ENCODE results near the gene PCBD1. TPM values are rescaled to one million over a fixed set of nuclear protein-coding genes. Genes with fewer than 3 reads are reported as not detected.

The PCBD1 gene
- total RNA-seq, 3 donors from 2014 or later, result 52.4 to 93.9 (median 66.6) TPM

DNA sequence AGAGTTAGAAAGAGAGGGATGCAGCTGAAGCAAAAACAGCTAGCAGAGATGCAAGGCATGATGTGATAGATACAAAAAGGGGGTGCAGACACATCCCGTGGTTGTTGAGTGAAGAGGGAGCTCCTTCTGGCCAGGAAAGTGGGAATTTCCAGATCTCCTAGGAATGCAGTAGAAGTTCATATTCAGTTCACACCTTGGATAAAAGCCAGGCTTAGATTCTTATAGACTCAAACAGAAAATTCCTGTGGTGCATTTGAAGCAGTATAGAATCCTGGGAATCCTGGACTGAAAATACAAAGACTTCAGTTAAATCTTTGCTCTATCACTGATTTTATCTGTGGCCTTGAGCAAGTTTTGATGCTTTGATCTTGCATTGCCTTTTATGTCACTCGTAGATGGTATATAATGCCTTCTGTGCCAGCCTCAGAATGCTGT is 38.8 kb downstream of the PCBD1 start:
- Histone ChIP-seq H3K4me1 (no peaks in the 10 kb centered on the region), H3K4me3 (no peak overlapping the region), H3K36me3 (no peaks in the 10 kb centered on the region), H3K27me3 (no peaks in the 10 kb centered on the region), H3K9me3 (no peaks in the 10 kb centered on the region), H3K27ac (no peak overlapping the region)
- TF ChIP-seq POLR2A (IDR thresholded peaks at IDR 0.05) (no peak), CTCF (IDR thresholded peaks at IDR 0.05) (no peak), POLR2AphosphoS5 (IDR thresholded peaks at IDR 0.05) (no peak)
- DNase-seq (ENCODE audit: low spot score in 2 of 2), result no peak
- intact Hi-C loops (cut with DNase I; ENCODE audit: low total_unique reads), result no loop called here

GRCh38 chr10:70847659-70848360 is 40.6 kb downstream of the PCBD1 start:
- H3K36me3 ChIP-seq, result no peaks in the 10 kb centered on the region
- no peak overlapping the region for H3K4me3 ChIP-seq
- no peaks in the 10 kb centered on the region for H3K27me3 ChIP-seq
- H3K4me1 ChIP-seq, result no peaks in the 10 kb centered on the region
- no peaks in the 10 kb centered on the region for H3K9me3 ChIP-seq
- DNase-seq (ENCODE audit: low spot score in 2 of 2), result no peak
- no peak for TF ChIP-seq CTCF (IDR thresholded peaks at IDR 0.05)
- no peak for TF ChIP-seq POLR2AphosphoS5 (IDR thresholded peaks at IDR 0.05)
- TF ChIP-seq POLR2A (IDR thresholded peaks at IDR 0.05), result no peak
- intact Hi-C loops (cut with DNase I; ENCODE audit: low total_unique reads), result no loop called here
- H3K27ac ChIP-seq, result no peak overlapping the region

DNA sequence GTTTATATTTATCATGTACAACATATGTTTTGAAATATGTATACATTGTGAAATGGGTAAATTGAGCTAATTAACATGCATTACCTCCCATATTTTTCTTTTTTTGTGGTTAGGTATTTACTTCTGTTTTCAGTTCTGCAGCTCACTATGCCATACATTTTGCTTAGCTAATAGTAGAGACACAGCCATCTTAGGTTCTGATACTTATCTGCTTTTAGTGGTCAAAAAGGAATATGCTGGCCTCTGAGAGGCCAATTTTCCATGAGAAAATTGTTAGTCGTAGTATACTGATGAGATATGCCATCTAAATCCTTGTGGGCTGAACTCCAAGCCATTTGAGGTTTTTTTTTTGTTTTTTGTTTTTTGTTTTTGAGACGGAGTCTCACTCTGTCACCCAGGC is 41.6 kb downstream of the PCBD1 start:
- no peaks in the 10 kb centered on the region for H3K9me3 ChIP-seq
- no peak overlapping the region for H3K27ac ChIP-seq
- H3K4me3 ChIP-seq, result no peak overlapping the region
- no peak for DNase-seq (ENCODE audit: low spot score in 2 of 2)
- intact Hi-C loops (cut with DNase I; ENCODE audit: low total_unique reads), result no loop called here
- no peak for TF ChIP-seq POLR2A (IDR thresholded peaks at IDR 0.05)
- TF ChIP-seq POLR2AphosphoS5 (IDR thresholded peaks at IDR 0.05), result no peak
- no peak for TF ChIP-seq CTCF (IDR thresholded peaks at IDR 0.05)
- no peaks in the 10 kb centered on the region for H3K4me1 ChIP-seq
- H3K27me3 ChIP-seq, result no peaks in the 10 kb centered on the region
- H3K36me3 ChIP-seq, result no peaks in the 10 kb centered on the region

DNA sequence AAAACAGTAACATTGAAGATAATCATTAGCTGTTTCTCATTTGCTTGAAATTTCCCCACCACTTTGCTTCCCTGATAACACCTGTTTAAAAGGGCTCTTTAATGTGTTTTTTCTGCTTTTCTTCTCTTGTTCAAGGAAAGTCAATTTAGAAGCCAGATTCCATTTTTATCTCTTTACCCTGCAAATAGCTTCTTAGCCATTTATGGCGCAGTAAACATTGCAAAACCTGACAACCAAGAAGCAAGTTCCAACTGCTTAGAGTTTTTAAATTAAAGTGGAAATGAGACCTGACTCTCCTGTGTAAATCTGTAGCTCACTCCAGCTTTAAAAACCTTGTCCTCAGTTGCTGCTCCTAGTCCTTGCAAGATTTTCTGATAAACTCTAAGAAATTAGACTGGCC is 42.5 kb downstream of the PCBD1 start:
- no peaks in the 10 kb centered on the region for H3K36me3 ChIP-seq
- H3K27me3 ChIP-seq, result no peaks in the 10 kb centered on the region
- no peak for DNase-seq (ENCODE audit: low spot score in 2 of 2)
- H3K27ac ChIP-seq, result no peak overlapping the region
- intact Hi-C loops (cut with DNase I; ENCODE audit: low total_unique reads), result no loop called here
- no peaks in the 10 kb centered on the region for H3K4me1 ChIP-seq
- H3K4me3 ChIP-seq, result no peak overlapping the region
- no peaks in the 10 kb centered on the region for H3K9me3 ChIP-seq
- TF ChIP-seq CTCF (IDR thresholded peaks at IDR 0.05) (no peak), POLR2AphosphoS5 (IDR thresholded peaks at IDR 0.05) (no peak), POLR2A (IDR thresholded peaks at IDR 0.05) (no peak)

DNA sequence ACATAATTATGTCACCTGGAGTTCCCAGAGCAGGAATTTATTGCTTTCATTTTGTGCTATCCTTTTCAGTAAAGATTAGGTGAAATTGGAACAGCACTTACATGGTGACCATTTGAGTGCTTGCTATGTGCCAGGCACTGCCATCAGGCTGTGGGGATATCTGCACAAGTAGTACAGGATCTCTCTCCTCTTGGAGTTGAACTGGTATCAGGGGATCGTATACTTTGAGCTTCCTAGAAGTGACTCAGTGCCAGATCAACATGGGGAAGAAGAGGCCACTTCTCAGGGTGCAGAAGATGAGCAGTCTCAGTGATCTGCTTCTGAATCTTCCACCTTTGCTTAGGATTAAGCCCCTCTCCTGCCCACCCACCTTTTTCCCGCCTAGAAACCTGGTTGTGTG is 43.1 kb downstream of the PCBD1 start:
- H3K27me3 ChIP-seq, result no peaks in the 10 kb centered on the region
- no peaks in the 10 kb centered on the region for H3K9me3 ChIP-seq
- TF ChIP-seq POLR2AphosphoS5 (IDR thresholded peaks at IDR 0.05), result no peak
- TF ChIP-seq POLR2A (IDR thresholded peaks at IDR 0.05), result no peak
- no peak for TF ChIP-seq CTCF (IDR thresholded peaks at IDR 0.05)
- H3K4me1 ChIP-seq, result no peaks in the 10 kb centered on the region
- no peaks in the 10 kb centered on the region for H3K36me3 ChIP-seq
- no peak overlapping the region for H3K27ac ChIP-seq
- intact Hi-C loops (cut with DNase I; ENCODE audit: low total_unique reads), result no loop called here
- H3K4me3 ChIP-seq, result no peak overlapping the region
- DNase-seq (ENCODE audit: low spot score in 2 of 2), result no peak
